ENCODE results near the gene SLC15A5.

DNA sequence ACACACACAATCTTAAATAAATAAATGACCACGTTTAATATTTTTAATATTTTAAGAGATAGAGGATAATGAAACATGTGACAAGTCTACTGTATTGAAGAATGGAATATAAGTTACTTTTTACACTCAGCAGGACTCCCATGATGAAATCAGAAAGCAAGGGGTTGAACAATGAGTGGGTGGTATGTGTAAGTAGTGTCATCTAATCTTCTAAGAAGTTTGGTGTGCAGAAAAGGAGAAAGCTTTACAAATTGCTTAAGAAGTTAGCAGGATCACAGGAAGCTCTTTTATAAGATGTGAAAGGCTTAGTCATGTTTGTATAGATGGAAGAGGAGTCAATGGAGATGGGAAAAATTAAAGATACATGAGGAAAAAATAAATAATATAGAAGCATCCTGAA, 47.8 kb downstream of the SLC15A5 start:
- TF ChIP-seq POLR2AphosphoS5 (IDR thresholded peaks at IDR 0.05; ENCODE audit: low read depth, low read length) (no peak), EZH2 (IDR thresholded peaks at IDR 0.05; ENCODE audit: low read depth, low read length, severe bottlenecking) (no peak), MAFK (IDR thresholded peaks at IDR 0.05; ENCODE audit: low read depth, low read length) (no peak), SIN3A (conservative IDR thresholded peaks at IDR 0.05 in 1 of 2, IDR thresholded peaks at IDR 0.05 in 1 of 2; ENCODE audit: low read depth in 1 of 2, low read length in 2 of 2) (no peak)
- TF ChIP-seq, protein P1, sequence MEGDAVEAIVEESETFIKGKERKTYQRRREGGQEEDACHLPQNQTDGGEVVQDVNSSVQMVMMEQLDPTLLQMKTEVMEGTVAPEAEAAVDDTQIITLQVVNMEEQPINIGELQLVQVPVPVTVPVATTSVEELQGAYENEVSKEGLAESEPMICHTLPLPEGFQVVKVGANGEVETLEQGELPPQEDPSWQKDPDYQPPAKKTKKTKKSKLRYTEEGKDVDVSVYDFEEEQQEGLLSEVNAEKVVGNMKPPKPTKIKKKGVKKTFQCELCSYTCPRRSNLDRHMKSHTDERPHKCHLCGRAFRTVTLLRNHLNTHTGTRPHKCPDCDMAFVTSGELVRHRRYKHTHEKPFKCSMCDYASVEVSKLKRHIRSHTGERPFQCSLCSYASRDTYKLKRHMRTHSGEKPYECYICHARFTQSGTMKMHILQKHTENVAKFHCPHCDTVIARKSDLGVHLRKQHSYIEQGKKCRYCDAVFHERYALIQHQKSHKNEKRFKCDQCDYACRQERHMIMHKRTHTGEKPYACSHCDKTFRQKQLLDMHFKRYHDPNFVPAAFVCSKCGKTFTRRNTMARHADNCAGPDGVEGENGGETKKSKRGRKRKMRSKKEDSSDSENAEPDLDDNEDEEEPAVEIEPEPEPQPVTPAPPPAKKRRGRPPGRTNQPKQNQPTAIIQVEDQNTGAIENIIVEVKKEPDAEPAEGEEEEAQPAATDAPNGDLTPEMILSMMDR (IDR thresholded peaks at IDR 0.05; ENCODE audit: control extremely low read depth in 1 of 3, insufficient read depth in 1 of 3, low read depth in 1 of 3, low read length in 3 of 3), result no peak

Data from H1 (cell line).